GM23338 (cell line): ENCODE results near the gene SLC39A11. TPM values are rescaled to one million over a fixed set of nuclear protein-coding genes. Genes with fewer than 3 reads are reported as not detected.

ENCODE experiments used
- ATAC-seq: fragments of 200-7000 bp; cut with Tn5 transposase; 3 replicates; pipeline ENCODE4 v1.9.1; 2020
- DNase-seq: peaks from one replicate; pipeline ENCODE4 v3.0.0-alpha.2; 2015; ENCODE audit warnings: low spot score
- H2AFZ ChIP-seq: fragments of 200-600 bp; sonication (generic); 2 replicates; pipeline ENCODE4 v1.8.0; 2016; ENCODE audit warnings: antibody characterized with exemption, mild to moderate bottlenecking, moderate library complexity
- H3F3A ChIP-seq: fragments of 200-600 bp; sonication (generic); replicated peaks from 2 replicates; pipeline ENCODE4 v1.8.0; 2017; ENCODE audit warnings: antibody characterized with exemption, mixed run types, low read depth
- H3K27ac ChIP-seq: fragments of 200-600 bp; sonication (generic); 2 replicates; pipeline ENCODE4 v1.6.1; 2016; ENCODE audit warnings: low read depth
- H3K27me3 ChIP-seq: fragments of 200-600 bp; sonication (generic); 2 replicates; pipeline ENCODE4 v1.8.0; 2016; ENCODE audit warnings: mild to moderate bottlenecking, mixed run types, moderate library complexity; ENCODE audit not compliant: insufficient read depth
- H3K36me3 ChIP-seq: fragments of 200-600 bp; sonication (generic); 2 replicates; pipeline ENCODE4 v1.8.0; 2016; ENCODE audit warnings: mild to moderate bottlenecking; ENCODE audit not compliant: insufficient read depth
- H3K4me1 ChIP-seq: fragments of 200-600 bp; sonication (generic); 2 replicates; pipeline ENCODE4 v1.8.0; 2016; ENCODE audit warnings: mild to moderate bottlenecking, moderate library complexity; ENCODE audit not compliant: insufficient read depth
- H3K4me2 ChIP-seq: fragments of 200-600 bp; sonication (generic); 2 replicates; pipeline ENCODE4 v1.7.1; 2017; ENCODE audit warnings: mixed run types
- H3K4me3 ChIP-seq: fragments of 200-600 bp; sonication (generic); 2 replicates; pipeline ENCODE4 v1.6.1; 2016; ENCODE audit warnings: mixed run types
- H3K79me2 ChIP-seq: fragments of 200-600 bp; sonication (generic); replicated peaks from 2 replicates; pipeline ENCODE4 v1.8.0; 2017; ENCODE audit warnings: mild to moderate bottlenecking; ENCODE audit not compliant: insufficient read depth
- H3K9me2 ChIP-seq: fragments of 200-600 bp; sonication (generic); 2 replicates; pipeline ENCODE4 v1.8.0; 2017; ENCODE audit not compliant: insufficient read depth
- H4K20me1 ChIP-seq: fragments of 200-600 bp; sonication (generic); replicated peaks from 2 replicates; pipeline ENCODE4 v1.8.0; 2017; ENCODE audit warnings: mild to moderate bottlenecking; ENCODE audit not compliant: insufficient read depth
- H3K27ac Mint-ChIP-seq: 2 replicates; pipeline ENCODE4 v1.8.0; 2020; ENCODE audit warnings: inconsistent platforms, mild to moderate bottlenecking, moderate library complexity, mixed read lengths
- H3K27me3 Mint-ChIP-seq: 3 replicates; pipeline ENCODE4 v1.8.0; 2022; ENCODE audit warnings: low read depth, mild to moderate bottlenecking, moderate library complexity, mixed read lengths, inconsistent platforms; ENCODE audit not compliant: insufficient read depth, poor library complexity
- H3K36me3 Mint-ChIP-seq: 3 replicates; pipeline ENCODE4 v1.8.0; 2021; ENCODE audit warnings: low read depth, mild to moderate bottlenecking, inconsistent platforms, moderate library complexity, mixed read lengths
- H3K4me1 Mint-ChIP-seq: 3 replicates; pipeline ENCODE4 v1.8.0; 2020; ENCODE audit warnings: mild to moderate bottlenecking, inconsistent platforms, mixed read lengths
- H3K4me3 Mint-ChIP-seq: 3 replicates; pipeline ENCODE4 v1.8.0; 2021; ENCODE audit warnings: moderate library complexity, mild to moderate bottlenecking, inconsistent platforms, mixed read lengths
- H3K9me3 Mint-ChIP-seq: 3 replicates; pipeline ENCODE4 v1.8.0; 2020; ENCODE audit warnings: moderate library complexity, mild to moderate bottlenecking, inconsistent platforms, mixed read lengths
- CREB1 ChIP-seq: fragments of 250-450 bp; sonication (Bioruptor Pico); IDR thresholded peaks from 2 replicates; pipeline ENCODE4 v1.5.0; 2020; ENCODE audit warnings: low read depth, mild to moderate bottlenecking, moderate library complexity
- ETS1 ChIP-seq: IDR thresholded peaks from 2 replicates; pipeline ENCODE4 v1.6.1; 2016; ENCODE audit warnings: antibody characterized with exemption
- EZH2 ChIP-seq: fragments of 200-600 bp; sonication (generic); IDR thresholded peaks from one replicate; pipeline ENCODE4 v1.8.0; 2017; ENCODE audit warnings: antibody characterized with exemption, mild to moderate bottlenecking, low read depth; ENCODE audit not compliant: unreplicated experiment
- EZH2phosphoT487 ChIP-seq: fragments of 200-600 bp; sonication (generic); IDR thresholded peaks from one replicate; pipeline ENCODE4 v1.8.1; 2018; ENCODE audit warnings: antibody characterized with exemption; ENCODE audit not compliant: unreplicated experiment
- JUNB ChIP-seq: IDR thresholded peaks from one replicate; pipeline ENCODE4 v1.6.1; 2016; ENCODE audit warnings: antibody characterized with exemption; ENCODE audit not compliant: unreplicated experiment
- NANOG ChIP-seq: IDR thresholded peaks from 2 replicates; pipeline ENCODE4 v1.6.1; 2016; ENCODE audit warnings: antibody characterized with exemption, borderline replicate concordance
- POLR2AphosphoS5 ChIP-seq: IDR thresholded peaks from 2 replicates; pipeline ENCODE4 v1.6.1; 2016; ENCODE audit warnings: antibody characterized with exemption, low read depth
- REST ChIP-seq: IDR thresholded peaks from one replicate; pipeline ENCODE4 v1.6.1; 2018; ENCODE audit warnings: antibody characterized with exemption; ENCODE audit not compliant: unreplicated experiment
- STAT1 ChIP-seq: IDR thresholded peaks from one replicate; pipeline ENCODE4 v1.6.1; 2016; ENCODE audit warnings: antibody characterized with exemption; ENCODE audit not compliant: unreplicated experiment
- ZNF331 ChIP-seq: fragments of 250-450 bp; sonication (Bioruptor Pico); IDR thresholded peaks from 2 replicates; pipeline ENCODE4 v1.5.0; 2020; ENCODE audit warnings: low read depth, mild to moderate bottlenecking, moderate library complexity
- polyA plus RNA-seq: library from polyadenylated mRNA; unstranded; fragments of >200 nt; fragmentation: Nextera tagmentation; extraction: Ambion mirVana; gene quantifications from 2 replicates; pipeline ENCODE4 v1.2.1, GENCODE V29; 2016
- total RNA-seq: library from RNA; depleted of rRNA; stranded (reverse); fragments of >200 nt; shearing (Covaris generic); gene quantifications from 2 replicates; pipeline ENCODE4 v1.2.3, GENCODE V29; 2014
- TF ChIP-seq, protein P1 (sequence below): fragments of 250-450 bp; sonication (Bioruptor Pico); IDR thresholded peaks from 2 replicates; pipeline ENCODE4 v1.5.0; 2020; ENCODE audit warnings: mild to moderate bottlenecking, moderate library complexity

SLC39A11 gene
- total and polyA plus RNA-seq, 2 experiments from 2014 or later = 10.8 to 18.1 TPM

DNA sequence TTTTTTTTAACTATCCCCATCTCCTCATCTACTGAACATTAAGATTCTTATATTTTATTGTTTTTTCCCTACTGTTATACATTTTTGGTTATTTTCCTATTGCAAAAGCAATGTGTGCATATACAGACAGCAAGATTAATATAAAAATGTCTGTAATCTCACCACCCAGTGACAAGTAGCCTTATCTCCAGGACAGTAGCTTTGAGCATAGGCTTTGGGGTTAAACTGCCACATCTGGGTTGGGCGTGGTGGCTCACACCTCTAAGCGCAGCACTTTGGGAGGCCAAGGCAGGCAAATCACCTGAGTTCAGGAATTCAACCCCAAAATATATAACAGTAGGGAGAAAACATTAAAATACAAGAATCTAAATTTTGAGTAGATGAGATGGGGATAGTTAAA lies 44.9 kb upstream of the SLC39A11 start (continued):
- TF ChIP-seq ETS1 (no peak), ZNF331 (CRISPR knock-in tag) (no peak), CREB1 (CRISPR knock-in tag) (no peak), EZH2 (no peak), REST (no peak), STAT1 (no peak), NANOG (no peak)

GRCh38 chr17:73135766-73136165 lies 43.3 kb upstream of the SLC39A11 start:
- H3K36me3 Mint-ChIP-seq = no peaks in the 10 kb centered on the region
- Histone ChIP-seq H4K20me1 (no peaks in the 10 kb centered on the region), H3K4me2 (no peak overlapping the region), H3K4me3 (no peak overlapping the region), H3F3A (no peaks in the 10 kb centered on the region), H3K79me2 (no peaks in the 10 kb centered on the region), H3K4me1 (peaks cover 14% of the 10 kb centered on the region), H2AFZ (no peak overlapping the region), H3K27ac (no peak overlapping the region), H3K36me3 (no peaks in the 10 kb centered on the region), H3K9me2 (no peaks in the 10 kb centered on the region), H3K27me3 (no peaks in the 10 kb centered on the region)
- H3K27me3 Mint-ChIP-seq = peaks cover 2% of the 10 kb centered on the region
- no peak overlapping the region for H3K27ac Mint-ChIP-seq
- no peak overlapping the region for H3K4me3 Mint-ChIP-seq
- H3K9me3 Mint-ChIP-seq = no peaks in the 10 kb centered on the region
- H3K4me1 Mint-ChIP-seq = peaks cover 14% of the 10 kb centered on the region
- ATAC-seq = no peak
- no peak for DNase-seq
- TF ChIP-seq CREB1 (CRISPR knock-in tag) (no peak), NANOG (no peak), EZH2phosphoT487 (no peak), POLR2AphosphoS5 (no peak), REST (no peak), JUNB (no peak)
- TF ChIP-seq, protein P1, sequence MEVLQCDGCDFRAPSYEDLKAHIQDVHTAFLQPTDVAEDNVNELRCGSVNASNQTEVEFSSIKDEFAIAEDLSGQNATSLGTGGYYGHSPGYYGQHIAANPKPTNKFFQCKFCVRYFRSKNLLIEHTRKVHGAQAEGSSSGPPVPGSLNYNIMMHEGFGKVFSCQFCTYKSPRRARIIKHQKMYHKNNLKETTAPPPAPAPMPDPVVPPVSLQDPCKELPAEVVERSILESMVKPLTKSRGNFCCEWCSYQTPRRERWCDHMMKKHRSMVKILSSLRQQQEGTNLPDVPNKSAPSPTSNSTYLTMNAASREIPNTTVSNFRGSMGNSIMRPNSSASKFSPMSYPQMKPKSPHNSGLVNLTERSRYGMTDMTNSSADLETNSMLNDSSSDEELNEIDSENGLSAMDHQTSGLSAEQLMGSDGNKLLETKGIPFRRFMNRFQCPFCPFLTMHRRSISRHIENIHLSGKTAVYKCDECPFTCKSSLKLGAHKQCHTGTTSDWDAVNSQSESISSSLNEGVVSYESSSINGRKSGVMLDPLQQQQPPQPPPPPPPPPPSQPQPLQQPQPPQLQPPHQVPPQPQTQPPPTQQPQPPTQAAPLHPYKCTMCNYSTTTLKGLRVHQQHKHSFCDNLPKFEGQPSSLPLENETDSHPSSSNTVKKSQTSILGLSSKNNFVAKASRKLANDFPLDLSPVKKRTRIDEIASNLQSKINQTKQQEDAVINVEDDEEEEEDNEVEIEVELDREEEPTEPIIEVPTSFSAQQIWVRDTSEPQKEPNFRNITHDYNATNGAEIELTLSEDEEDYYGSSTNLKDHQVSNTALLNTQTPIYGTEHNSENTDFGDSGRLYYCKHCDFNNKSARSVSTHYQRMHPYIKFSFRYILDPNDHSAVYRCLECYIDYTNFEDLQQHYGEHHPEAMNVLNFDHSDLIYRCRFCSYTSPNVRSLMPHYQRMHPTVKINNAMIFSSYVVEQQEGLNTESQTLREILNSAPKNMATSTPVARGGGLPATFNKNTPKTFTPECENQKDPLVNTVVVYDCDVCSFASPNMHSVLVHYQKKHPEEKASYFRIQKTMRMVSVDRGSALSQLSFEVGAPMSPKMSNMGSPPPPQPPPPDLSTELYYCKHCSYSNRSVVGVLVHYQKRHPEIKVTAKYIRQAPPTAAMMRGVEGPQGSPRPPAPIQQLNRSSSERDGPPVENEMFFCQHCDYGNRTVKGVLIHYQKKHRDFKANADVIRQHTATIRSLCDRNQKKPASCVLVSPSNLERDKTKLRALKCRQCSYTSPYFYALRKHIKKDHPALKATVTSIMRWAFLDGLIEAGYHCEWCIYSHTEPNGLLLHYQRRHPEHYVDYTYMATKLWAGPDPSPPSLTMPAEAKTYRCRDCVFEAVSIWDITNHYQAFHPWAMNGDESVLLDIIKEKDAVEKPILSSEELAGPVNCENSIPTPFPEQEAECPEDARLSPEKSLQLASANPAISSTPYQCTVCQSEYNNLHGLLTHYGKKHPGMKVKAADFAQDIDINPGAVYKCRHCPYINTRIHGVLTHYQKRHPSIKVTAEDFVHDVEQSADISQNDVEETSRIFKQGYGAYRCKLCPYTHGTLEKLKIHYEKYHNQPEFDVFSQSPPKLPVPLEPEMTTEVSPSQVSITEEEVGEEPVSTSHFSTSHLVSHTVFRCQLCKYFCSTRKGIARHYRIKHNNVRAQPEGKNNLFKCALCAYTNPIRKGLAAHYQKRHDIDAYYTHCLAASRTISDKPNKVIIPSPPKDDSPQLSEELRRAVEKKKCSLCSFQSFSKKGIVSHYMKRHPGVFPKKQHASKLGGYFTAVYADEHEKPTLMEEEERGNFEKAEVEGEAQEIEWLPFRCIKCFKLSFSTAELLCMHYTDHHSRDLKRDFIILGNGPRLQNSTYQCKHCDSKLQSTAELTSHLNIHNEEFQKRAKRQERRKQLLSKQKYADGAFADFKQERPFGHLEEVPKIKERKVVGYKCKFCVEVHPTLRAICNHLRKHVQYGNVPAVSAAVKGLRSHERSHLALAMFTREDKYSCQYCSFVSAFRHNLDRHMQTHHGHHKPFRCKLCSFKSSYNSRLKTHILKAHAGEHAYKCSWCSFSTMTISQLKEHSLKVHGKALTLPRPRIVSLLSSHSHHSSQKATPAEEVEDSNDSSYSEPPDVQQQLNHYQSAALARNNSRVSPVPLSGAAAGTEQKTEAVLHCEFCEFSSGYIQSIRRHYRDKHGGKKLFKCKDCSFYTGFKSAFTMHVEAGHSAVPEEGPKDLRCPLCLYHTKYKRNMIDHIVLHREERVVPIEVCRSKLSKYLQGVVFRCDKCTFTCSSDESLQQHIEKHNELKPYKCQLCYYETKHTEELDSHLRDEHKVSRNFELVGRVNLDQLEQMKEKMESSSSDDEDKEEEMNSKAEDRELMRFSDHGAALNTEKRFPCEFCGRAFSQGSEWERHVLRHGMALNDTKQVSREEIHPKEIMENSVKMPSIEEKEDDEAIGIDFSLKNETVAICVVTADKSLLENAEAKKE (CRISPR knock-in tag) = no peak
